A549 treated with Hydrocortisone at 1 μM for 4 hours (cell line): ENCODE measurements around the gene MXI1. TPM values are rescaled to one million over a fixed set of nuclear protein-coding genes. Genes with fewer than 3 reads are reported as not detected.

Source experiments
- total RNA-seq: library from RNA; stranded (reverse); fragments of 200-300 nt; extraction: Qiagen RNA extraction; gene quantifications from 5 replicates; pipeline ENCODE4 v1.2.3, GENCODE V29; 2022

Gene MXI1
- total RNA-seq, result 3.8 to 6.2 TPM (median 5.8 TPM) in 5 replicates

DNA sequence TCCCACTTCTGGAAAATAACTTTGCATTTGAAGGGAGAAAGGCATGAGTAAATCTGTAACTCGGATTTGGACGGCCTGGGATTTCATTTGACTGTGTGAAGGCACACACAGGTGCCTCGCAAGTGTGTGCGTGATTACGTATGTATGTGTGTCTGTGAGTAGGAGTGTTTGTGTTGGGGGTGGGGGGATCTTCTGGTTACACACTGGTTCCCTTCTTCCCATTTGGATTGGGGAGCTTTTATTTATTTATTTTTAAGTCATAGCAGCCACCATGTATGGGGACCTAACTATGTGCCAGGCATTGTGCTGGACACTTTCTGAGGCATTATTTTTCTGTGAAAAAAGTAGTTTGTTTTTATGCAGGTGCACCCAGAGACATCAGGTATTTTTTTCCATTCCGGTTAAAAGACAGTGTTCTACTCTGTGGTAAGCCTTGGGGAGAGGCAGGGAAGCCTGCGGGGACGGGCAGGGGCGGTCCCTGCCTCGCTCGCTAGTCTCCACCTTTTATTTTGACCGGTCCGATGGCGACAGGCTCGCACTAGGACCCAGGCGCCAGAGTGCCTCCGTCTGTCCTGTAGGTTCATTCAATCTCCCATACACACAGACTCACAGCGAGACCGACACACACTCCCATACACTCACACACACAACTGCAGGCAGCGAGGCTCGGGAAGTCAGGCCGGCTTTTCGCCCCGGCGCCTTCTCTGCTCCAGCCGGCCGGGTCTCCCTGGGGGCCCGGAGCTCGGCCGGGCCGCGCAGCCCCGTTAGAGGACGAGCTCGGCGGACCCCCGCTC, at the start of gene MXI1:
Gene MXI1 (plus strand): TSS at position 595 of the 794 bp plus-strand sequence. CDS start 204 bp downstream, outside the sequence.

DNA sequence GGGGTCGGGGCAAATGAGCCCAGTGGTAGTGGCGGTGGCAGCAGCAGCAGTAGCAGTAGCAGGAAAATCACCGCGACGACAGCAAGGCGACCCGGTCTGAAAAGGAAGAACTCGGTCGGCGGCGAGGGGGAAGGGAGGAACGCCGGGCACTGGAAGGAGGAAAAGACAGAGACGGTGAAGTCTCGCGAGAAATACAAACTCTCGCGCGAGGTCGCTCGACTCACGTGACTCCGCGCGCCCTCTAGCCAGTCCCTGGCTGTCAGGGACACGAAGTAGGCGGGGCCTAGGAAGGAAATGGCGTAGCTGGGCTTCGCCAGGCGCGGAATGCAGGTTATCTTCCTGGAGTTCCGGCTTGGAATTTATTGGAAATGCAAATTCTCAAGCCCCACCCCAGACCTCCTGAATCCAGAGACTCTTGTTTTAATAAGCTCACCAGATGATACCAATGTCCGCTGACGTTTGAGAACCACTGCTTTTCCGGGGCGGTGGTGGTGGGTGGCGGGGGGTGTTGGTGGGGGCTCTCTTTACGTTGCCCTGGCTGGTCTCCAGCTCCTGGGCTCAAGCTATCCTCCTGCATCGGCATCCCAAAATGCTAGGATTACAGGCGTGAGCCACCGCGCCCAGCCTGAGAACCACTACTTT, 97.5 kb downstream of the MXI1 start, which contains the start of gene SMNDC1:
Gene SMNDC1 (minus strand): TSS at position 141 of the 642 bp plus-strand sequence. CDS start 1,333 bp downstream, outside the sequence.

Other genes starting within 250 kb of the MXI1 start
- 3.1 to 6.3 TPM (median 5.3 TPM) in 5 replicates for gene ADD3, start 199.6 kb upstream of the MXI1 start, total RNA-seq
- 45.5 to 50.3 TPM (median 49.0 TPM) in 5 replicates for gene SMNDC1, start 97.3 kb downstream of the MXI1 start, total RNA-seq